Thoracic aorta (tissue), 2 donors: ENCODE measurements around the gene OR10A5. TPM values are rescaled to one million over a fixed set of nuclear protein-coding genes. Genes with fewer than 3 reads are reported as not detected.
"Not testable (repeated sequence)": the region's sequence is repeated elsewhere in the genome, so short reads cannot be mapped to it uniquely, and the experiment has no call there.

Experiments
- ATAC-seq: fragments of 150-250 bp; one replicate; pipeline ENCODE4 v1.8.0; 2017; ENCODE audit warnings: low read depth; ENCODE audit not compliant: insufficient number of reproducible peaks, low FRiP score
- DNase-seq: peaks from one replicate; pipeline ENCODE4 v3.0.0-alpha.2; 2020; ENCODE audit warnings: low spot score
- H3K27ac ChIP-seq, 2 donors: fragments of 200-600 bp; sonication (generic); 1 replicate in 1 of 2; 2 replicates in 1 of 2; pipeline ENCODE4 v1.5.1; 2016; ENCODE audit warnings: mild to moderate bottlenecking in 2 of 2, moderate library complexity in 2 of 2
- H3K27me3 ChIP-seq: fragments of 200-600 bp; sonication (generic); replicated peaks from 2 replicates; pipeline ENCODE4 v1.6.0; 2016; ENCODE audit warnings: mild to moderate bottlenecking; ENCODE audit not compliant: insufficient read depth
- H3K36me3 ChIP-seq: fragments of 200-600 bp; sonication (generic); one replicate; pipeline ENCODE4 v1.5.1; 2016
- H3K4me1 ChIP-seq, 2 donors: fragments of 200-600 bp; sonication (generic); 1 replicate in 1 of 2; 2 replicates in 1 of 2; pipeline versions ENCODE4 v1.5.1 to v1.6.0; 2016; ENCODE audit warnings: low read depth in 2 of 2, mild to moderate bottlenecking in 1 of 2; ENCODE audit not compliant: control insufficient read depth in 1 of 2
- H3K4me3 ChIP-seq: fragments of 200-600 bp; sonication (generic); 2 replicates; pipeline ENCODE4 v1.5.1; 2016; ENCODE audit warnings: mild to moderate bottlenecking
- H3K9me3 ChIP-seq: fragments of 200-600 bp; sonication (generic); 2 replicates; pipeline ENCODE4 v1.5.1; 2016
- CTCF ChIP-seq: fragments of 200-600 bp; sonication (generic); IDR thresholded peaks from one replicate; pipeline ENCODE4 v1.5.1; 2019; ENCODE audit warnings: antibody characterized with exemption
- total RNA-seq, 2 donors: library from RNA; depleted of rRNA; stranded (reverse); fragments of >200 nt; gene quantifications; one replicate each; pipeline versions ENCODE4 v1.1.0 to v1.2.3, GENCODE V29; 2016

The OR10A5 gene
- total RNA-seq, 2 donors from 2014 or later: not detected

GRCh38 chr11:6850526-6850925 is 5.0 kb downstream of the OR10A5 start:
- no peaks in the 10 kb centered on the region for H3K36me3 ChIP-seq
- no peaks in the 10 kb centered on the region for H3K4me1 ChIP-seq
- DNase-seq (no peak), ATAC-seq (no peak)
- no peak overlapping the region for H3K4me3 ChIP-seq
- H3K27ac ChIP-seq: no peak overlapping the region
- H3K9me3 ChIP-seq: no peaks in the 10 kb centered on the region
- no peak for TF ChIP-seq CTCF
- H3K27me3 ChIP-seq: no peaks in the 10 kb centered on the region

GRCh38 chr11:6854801-6855200 is 9.3 kb downstream of the OR10A5 start:
- H3K27me3 ChIP-seq, H3K36me3 ChIP-seq, H3K4me3 ChIP-seq, H3K27ac ChIP-seq, H3K9me3 ChIP-seq, H3K4me1 ChIP-seq, DNase-seq, ATAC-seq: not testable (repeated sequence)

GRCh38 chr11:6855971-6856541 is 10.6 kb downstream of the OR10A5 start:
- no peak overlapping the region for H3K4me3 ChIP-seq
- no peaks in the 10 kb centered on the region for H3K36me3 ChIP-seq
- DNase-seq (no peak), ATAC-seq (no peak)
- H3K27ac ChIP-seq: no peak overlapping the region
- no peaks in the 10 kb centered on the region for H3K27me3 ChIP-seq
- H3K9me3 ChIP-seq: no peaks in the 10 kb centered on the region
- TF ChIP-seq CTCF: no peak
- no peaks in the 10 kb centered on the region for H3K4me1 ChIP-seq

- ATAC-seq (no peak), DNase-seq (no peak)
- TF ChIP-seq CTCF: no peak
- H3K36me3 ChIP-seq: no peaks in the 10 kb centered on the region
- no peak overlapping the region for H3K4me3 ChIP-seq
- no peaks in the 10 kb centered on the region for H3K4me1 ChIP-seq
- H3K9me3 ChIP-seq: no peaks in the 10 kb centered on the region
- H3K27ac ChIP-seq: no peak overlapping the region
- H3K27me3 ChIP-seq: no peaks in the 10 kb centered on the region
Measured at GRCh38 chr11:6856871-6857270, 11.4 kb downstream of the OR10A5 start.

GRCh38 chr11:6862961-6863360 is 17.5 kb downstream of the OR10A5 start, which contains the start of gene OR10A2:
Gene OR10A2 (plus strand): TSS chr11:6863057. CDS start chr11:6869755, 6,698 bp downstream.
- H3K27me3 ChIP-seq: no peaks in the 10 kb centered on the region
- no peak for ATAC-seq
- TF ChIP-seq CTCF: no peak
- no peak for DNase-seq
- H3K36me3 ChIP-seq: no peaks in the 10 kb centered on the region
- H3K4me3 ChIP-seq: no peak within 1 kb of the TSS
- no peaks in the 10 kb centered on the region for H3K4me1 ChIP-seq
- no peak within 1 kb of the TSS for H3K27ac ChIP-seq
- H3K9me3 ChIP-seq: no peaks in the 10 kb centered on the region

- H3K4me3 ChIP-seq: no peak overlapping the region
- no peak for DNase-seq
- no peak overlapping the region for H3K27ac ChIP-seq
- H3K9me3 ChIP-seq: no peaks in the 10 kb centered on the region
- no peaks in the 10 kb centered on the region for H3K36me3 ChIP-seq
- no peak for ATAC-seq
- TF ChIP-seq CTCF: no peak
- no peaks in the 10 kb centered on the region for H3K4me1 ChIP-seq
- no peaks in the 10 kb centered on the region for H3K27me3 ChIP-seq
Measured at GRCh38 chr11:6864438-6864837, 19.0 kb downstream of the OR10A5 start.
